Skeletal muscle satellite cell (primary cell): ENCODE measurements around the gene RABL2A.
"Not testable (repeated sequence)": the region's sequence is repeated elsewhere in the genome, so short reads cannot be mapped to it uniquely, and the experiment has no call there.

Experiments used
- H3K27me3 ChIP-seq: 2 replicates; pipeline ENCODE4 v1.7.0; 2013; ENCODE audit warnings: low read length; ENCODE audit not compliant: control insufficient read depth, insufficient read depth
- H3K36me3 ChIP-seq: 2 replicates; pipeline ENCODE4 v1.7.0; 2013; ENCODE audit warnings: mild to moderate bottlenecking, control low read depth, low read length; ENCODE audit not compliant: insufficient read depth
- H3K4me1 ChIP-seq: 2 replicates; pipeline ENCODE4 v1.7.0; 2013; ENCODE audit warnings: low read length; ENCODE audit not compliant: control insufficient read depth, insufficient read depth
- H3K4me2 ChIP-seq: 2 replicates; pipeline ENCODE4 v1.7.0; 2013; ENCODE audit warnings: mild to moderate bottlenecking, low read length
- H3K4me3 ChIP-seq: 2 replicates; pipeline ENCODE4 v1.7.0; 2013; ENCODE audit warnings: low read length
- H3K9ac ChIP-seq: 2 replicates; pipeline ENCODE4 v1.7.0; 2013; ENCODE audit warnings: mild to moderate bottlenecking, low read depth, low read length, moderate library complexity
- H3K9me3 ChIP-seq: replicated peaks from 2 replicates; pipeline ENCODE4 v1.7.0; 2013; ENCODE audit warnings: mild to moderate bottlenecking, control low read depth, low read length

RABL2A gene

GRCh38 chr2:113664761-113665533 is 37.9 kb downstream of the RABL2A start:
- not testable (repeated sequence) for H3K4me2 ChIP-seq, H3K4me1 ChIP-seq, H3K9ac ChIP-seq, H3K4me3 ChIP-seq, H3K36me3 ChIP-seq, H3K27me3 ChIP-seq, H3K9me3 ChIP-seq

GRCh38 chr2:113669013-113669412 is 41.9 kb downstream of the RABL2A start:
- not testable (repeated sequence) for H3K9me3 ChIP-seq, H3K27me3 ChIP-seq, H3K4me3 ChIP-seq, H3K9ac ChIP-seq, H3K4me1 ChIP-seq, H3K4me2 ChIP-seq, H3K36me3 ChIP-seq

GRCh38 chr2:113672326-113672932 is 45.4 kb downstream of the RABL2A start:
- no peak overlapping the region for H3K9ac ChIP-seq
- no peaks in the 10 kb centered on the region for H3K4me1 ChIP-seq
- H3K9me3 ChIP-seq = no peaks in the 10 kb centered on the region
- H3K4me3 ChIP-seq = no peak overlapping the region
- no peaks in the 10 kb centered on the region for H3K36me3 ChIP-seq
- peaks cover 9% of the 10 kb centered on the region for H3K27me3 ChIP-seq
- H3K4me2 ChIP-seq = no peak overlapping the region

- no peak overlapping the region for H3K9ac ChIP-seq
- H3K4me3 ChIP-seq = no peak overlapping the region
- no peaks in the 10 kb centered on the region for H3K4me1 ChIP-seq
- no peaks in the 10 kb centered on the region for H3K36me3 ChIP-seq
- H3K4me2 ChIP-seq = no peak overlapping the region
- H3K9me3 ChIP-seq = no peaks in the 10 kb centered on the region
- peaks cover 9% of the 10 kb centered on the region for H3K27me3 ChIP-seq
Observed at GRCh38 chr2:113675875-113676274, 48.8 kb downstream of the RABL2A start.

GRCh38 chr2:113676623-113677266 is 49.7 kb downstream of the RABL2A start:
- H3K36me3 ChIP-seq = no peaks in the 10 kb centered on the region
- peaks cover 9% of the 10 kb centered on the region for H3K27me3 ChIP-seq
- no peak overlapping the region for H3K9ac ChIP-seq
- no peaks in the 10 kb centered on the region for H3K9me3 ChIP-seq
- no peaks in the 10 kb centered on the region for H3K4me1 ChIP-seq
- H3K4me2 ChIP-seq = no peak overlapping the region
- no peak overlapping the region for H3K4me3 ChIP-seq

- Histone ChIP-seq H3K4me2 (no peak overlapping the region), H3K4me3 (no peak overlapping the region), H3K9ac (no peak overlapping the region), H3K9me3 (no peaks in the 10 kb centered on the region), H3K36me3 (no peaks in the 10 kb centered on the region), H3K27me3 (peaks cover 5% of the 10 kb centered on the region), H3K4me1 (no peaks in the 10 kb centered on the region)
Observed at GRCh38 chr2:113677330-113677729, 50.3 kb downstream of the RABL2A start.

GRCh38 chr2:113679457-113679856 is 52.4 kb downstream of the RABL2A start:
- Histone ChIP-seq H3K27me3 (peaks cover 5% of the 10 kb centered on the region), H3K36me3 (no peaks in the 10 kb centered on the region), H3K4me1 (no peaks in the 10 kb centered on the region), H3K4me2 (no peak overlapping the region), H3K9ac (no peak overlapping the region), H3K9me3 (no peaks in the 10 kb centered on the region), H3K4me3 (no peak overlapping the region)

GRCh38 chr2:113685471-113685870 is 58.4 kb downstream of the RABL2A start:
- H3K27me3 ChIP-seq = no peaks in the 10 kb centered on the region
- H3K9ac ChIP-seq = no peak overlapping the region
- H3K9me3 ChIP-seq = no peaks in the 10 kb centered on the region
- H3K4me2 ChIP-seq = no peak overlapping the region
- no peaks in the 10 kb centered on the region for H3K4me1 ChIP-seq
- no peaks in the 10 kb centered on the region for H3K36me3 ChIP-seq
- H3K4me3 ChIP-seq = no peak overlapping the region

GRCh38 chr2:113686537-113686936 is 59.5 kb downstream of the RABL2A start:
- H3K4me2 ChIP-seq = no peak overlapping the region
- H3K27me3 ChIP-seq = no peaks in the 10 kb centered on the region
- no peaks in the 10 kb centered on the region for H3K9me3 ChIP-seq
- H3K9ac ChIP-seq = no peak overlapping the region
- no peaks in the 10 kb centered on the region for H3K4me1 ChIP-seq
- H3K36me3 ChIP-seq = no peaks in the 10 kb centered on the region
- no peak overlapping the region for H3K4me3 ChIP-seq

- not testable (repeated sequence) for H3K9ac ChIP-seq, H3K4me1 ChIP-seq, H3K4me2 ChIP-seq, H3K36me3 ChIP-seq, H3K9me3 ChIP-seq, H3K4me3 ChIP-seq, H3K27me3 ChIP-seq
Observed at GRCh38 chr2:113690871-113691270, 63.8 kb downstream of the RABL2A start.
